Osteoblast (primary cell): ENCODE results near the gene VPS51. TPM values are rescaled to one million over a fixed set of nuclear protein-coding genes. Genes with fewer than 3 reads are reported as not detected.
"Not testable (repeated sequence)": the region's sequence is repeated elsewhere in the genome, so short reads cannot be mapped to it uniquely, and the experiment has no call there.

ENCODE experiments used
- DNase-seq: peaks from one replicate; pipeline ENCODE4 v3.0.0; 2011; ENCODE audit warnings: low spot score, mixed read lengths; ENCODE audit not compliant: insufficient read length; ENCODE audit errors: missing footprints
- H2AFZ ChIP-seq: 2 replicates; pipeline ENCODE4 v1.6.0; 2011; ENCODE audit warnings: mild to moderate bottlenecking, low read length
- H3K27ac ChIP-seq: 2 replicates; pipeline ENCODE4 v1.5.1; 2011; ENCODE audit warnings: mild to moderate bottlenecking, low read depth, low read length, moderate library complexity
- H3K27me3 ChIP-seq: 2 replicates; pipeline ENCODE4 v1.6.0; 2012; ENCODE audit warnings: mild to moderate bottlenecking, control low read depth, inconsistent platforms, low read length, moderate library complexity; ENCODE audit not compliant: insufficient read depth
- H3K36me3 ChIP-seq: 2 replicates; pipeline ENCODE4 v1.5.1; 2011; ENCODE audit warnings: mild to moderate bottlenecking, low read length, control low read depth, moderate library complexity; ENCODE audit not compliant: insufficient read depth
- H3K4me1 ChIP-seq: 2 replicates; pipeline ENCODE4 v1.5.1; 2011; ENCODE audit warnings: mild to moderate bottlenecking, low read length, control low read depth, moderate library complexity; ENCODE audit not compliant: insufficient read depth
- H3K4me2 ChIP-seq: 2 replicates; pipeline ENCODE4 v1.6.0; 2011; ENCODE audit warnings: mild to moderate bottlenecking, low read length; ENCODE audit not compliant: insufficient read depth
- H3K4me3 ChIP-seq: fragments of 200-600 bp; sonication (generic); 3 replicates; pipeline ENCODE4 v1.5.1; 2012; ENCODE audit warnings: mild to moderate bottlenecking, low read length, inconsistent platforms; ENCODE audit not compliant: insufficient read depth
- H3K79me2 ChIP-seq: 2 replicates; pipeline ENCODE4 v1.6.0; 2012; ENCODE audit warnings: mild to moderate bottlenecking, low read length, control low read depth, inconsistent platforms; ENCODE audit not compliant: insufficient read depth
- H3K9me3 ChIP-seq: 2 replicates; pipeline ENCODE4 v1.5.1; 2011; ENCODE audit warnings: low read depth, low read length, control low read depth
- H4K20me1 ChIP-seq: 2 replicates; pipeline ENCODE4 v1.6.0; 2012; ENCODE audit warnings: mild to moderate bottlenecking, low read length, control low read depth; ENCODE audit not compliant: insufficient read depth
- total RNA-seq: library from RNA; depleted of rRNA; stranded (reverse); fragments of >200 nt; gene quantifications from 2 replicates; pipeline ENCODE4 v1.2.3, GENCODE V29; 2012
- TF ChIP-seq, protein P1 (sequence below): IDR thresholded peaks from 2 replicates; pipeline ENCODE4 v1.5.1; 2011; ENCODE audit warnings: mild to moderate bottlenecking, low read depth, low read length, moderate library complexity; ENCODE audit errors: extremely low read depth

VPS51 gene
- total RNA-seq, 1 donor, result 153 TPM

DNA sequence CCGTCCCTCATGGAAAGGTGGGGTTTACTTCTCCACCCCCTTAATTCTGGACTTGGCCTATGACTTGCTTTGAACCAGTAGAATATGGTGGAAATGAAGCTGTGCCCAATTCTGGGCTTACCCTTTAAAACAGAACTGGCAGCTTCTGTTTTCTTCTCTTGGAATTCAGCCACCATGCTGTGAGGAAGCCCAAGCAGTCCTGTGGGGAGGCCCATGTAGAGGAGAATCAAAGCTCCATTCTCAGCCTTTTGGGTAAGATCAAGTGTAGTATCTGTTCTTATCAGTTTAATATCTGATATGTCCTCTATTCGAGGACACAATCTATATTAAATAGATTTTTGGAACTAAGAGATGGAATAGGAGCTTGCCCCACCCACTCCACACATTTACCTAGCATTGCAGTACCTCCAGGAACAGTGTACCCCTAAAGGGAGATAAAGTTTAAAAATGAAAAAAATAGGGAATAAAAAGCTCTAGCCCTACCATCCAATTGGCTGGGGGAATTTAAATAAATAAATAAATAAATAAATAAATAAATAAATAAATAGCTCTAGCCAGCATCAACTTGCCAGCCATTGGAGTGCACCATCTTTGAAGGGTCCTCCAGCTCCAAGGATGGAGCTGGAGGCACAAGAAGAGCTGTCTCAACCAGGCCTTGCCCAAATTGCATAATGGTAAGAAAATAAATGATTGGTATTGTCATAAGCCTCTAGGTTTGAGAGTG is 51.5 kb downstream of the VPS51 start:
- no peaks in the 10 kb centered on the region for H3K9me3 ChIP-seq
- no peaks in the 10 kb centered on the region for H3K36me3 ChIP-seq
- peaks cover 12% of the 10 kb centered on the region for H3K27me3 ChIP-seq
- H3K79me2 ChIP-seq, result no peaks in the 10 kb centered on the region
- no peak overlapping the region for H3K4me2 ChIP-seq
- TF ChIP-seq, protein P1, sequence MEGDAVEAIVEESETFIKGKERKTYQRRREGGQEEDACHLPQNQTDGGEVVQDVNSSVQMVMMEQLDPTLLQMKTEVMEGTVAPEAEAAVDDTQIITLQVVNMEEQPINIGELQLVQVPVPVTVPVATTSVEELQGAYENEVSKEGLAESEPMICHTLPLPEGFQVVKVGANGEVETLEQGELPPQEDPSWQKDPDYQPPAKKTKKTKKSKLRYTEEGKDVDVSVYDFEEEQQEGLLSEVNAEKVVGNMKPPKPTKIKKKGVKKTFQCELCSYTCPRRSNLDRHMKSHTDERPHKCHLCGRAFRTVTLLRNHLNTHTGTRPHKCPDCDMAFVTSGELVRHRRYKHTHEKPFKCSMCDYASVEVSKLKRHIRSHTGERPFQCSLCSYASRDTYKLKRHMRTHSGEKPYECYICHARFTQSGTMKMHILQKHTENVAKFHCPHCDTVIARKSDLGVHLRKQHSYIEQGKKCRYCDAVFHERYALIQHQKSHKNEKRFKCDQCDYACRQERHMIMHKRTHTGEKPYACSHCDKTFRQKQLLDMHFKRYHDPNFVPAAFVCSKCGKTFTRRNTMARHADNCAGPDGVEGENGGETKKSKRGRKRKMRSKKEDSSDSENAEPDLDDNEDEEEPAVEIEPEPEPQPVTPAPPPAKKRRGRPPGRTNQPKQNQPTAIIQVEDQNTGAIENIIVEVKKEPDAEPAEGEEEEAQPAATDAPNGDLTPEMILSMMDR, result no peak
- no peak for DNase-seq
- H4K20me1 ChIP-seq, result no peaks in the 10 kb centered on the region
- no peak overlapping the region for H3K4me3 ChIP-seq
- no peak overlapping the region for H3K27ac ChIP-seq
- H3K4me1 ChIP-seq, result peaks cover 16% of the 10 kb centered on the region
- H2AFZ ChIP-seq, result no peak overlapping the region

DNA sequence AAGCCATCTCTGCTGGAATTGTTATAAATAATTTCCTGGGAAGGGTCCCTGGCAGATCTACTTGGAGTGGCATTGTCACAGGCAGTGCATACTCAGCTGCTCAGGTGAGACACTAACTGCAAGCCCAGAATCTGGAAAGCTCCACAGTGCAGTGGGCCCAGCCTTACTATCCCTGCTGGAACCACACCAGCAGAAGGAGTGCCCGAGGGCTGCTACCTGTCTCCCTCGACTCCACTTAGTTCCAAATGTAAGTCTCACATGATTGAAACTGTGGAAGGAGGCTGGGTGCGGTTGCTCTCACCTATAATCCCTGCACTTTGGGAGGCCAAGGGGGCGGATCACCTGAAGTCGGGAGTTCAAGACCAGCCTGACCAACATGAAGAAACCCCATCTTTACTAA is 52.6 kb downstream of the VPS51 start:
- no peak overlapping the region for H3K27ac ChIP-seq
- H3K79me2 ChIP-seq, result no peaks in the 10 kb centered on the region
- no peak overlapping the region for H3K4me3 ChIP-seq
- no peak for DNase-seq
- H3K4me1 ChIP-seq, result peaks cover 21% of the 10 kb centered on the region
- no peak overlapping the region for H3K4me2 ChIP-seq
- TF ChIP-seq, protein P1, result no peak
- H3K9me3 ChIP-seq, result no peaks in the 10 kb centered on the region
- H3K36me3 ChIP-seq, result no peaks in the 10 kb centered on the region
- H4K20me1 ChIP-seq, result no peaks in the 10 kb centered on the region
- H2AFZ ChIP-seq, result no peak overlapping the region
- peaks cover 11% of the 10 kb centered on the region for H3K27me3 ChIP-seq

DNA sequence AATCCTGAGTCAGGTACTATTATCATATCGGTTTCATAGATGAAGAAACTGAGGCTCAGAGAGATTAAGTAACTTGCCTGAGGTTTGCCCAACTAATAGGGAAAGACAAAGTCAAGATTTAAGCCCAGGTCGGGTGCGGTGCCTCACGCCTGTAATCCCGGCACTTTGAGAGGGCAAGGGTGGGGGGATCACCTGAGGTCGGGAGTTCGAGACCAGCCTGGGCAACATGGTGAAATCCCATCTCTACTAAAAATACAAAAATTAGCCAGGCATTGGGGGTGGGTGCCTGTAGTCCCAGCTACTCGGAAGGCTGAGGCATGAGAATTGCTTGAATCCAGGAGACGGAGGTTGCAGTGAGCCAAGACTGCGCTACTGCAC is 54.1 kb downstream of the VPS51 start:
- not testable (repeated sequence) for H2AFZ ChIP-seq, H3K79me2 ChIP-seq, H3K27me3 ChIP-seq, H3K9me3 ChIP-seq, H4K20me1 ChIP-seq, H3K36me3 ChIP-seq, DNase-seq
- Histone ChIP-seq H3K4me1 (peaks cover 21% of the 10 kb centered on the region), H3K4me2 (peak overlapping the region; percentile 68), H3K27ac (peak overlapping the region; percentile 47), H3K4me3 (peak overlapping the region; percentile 13)

DNA sequence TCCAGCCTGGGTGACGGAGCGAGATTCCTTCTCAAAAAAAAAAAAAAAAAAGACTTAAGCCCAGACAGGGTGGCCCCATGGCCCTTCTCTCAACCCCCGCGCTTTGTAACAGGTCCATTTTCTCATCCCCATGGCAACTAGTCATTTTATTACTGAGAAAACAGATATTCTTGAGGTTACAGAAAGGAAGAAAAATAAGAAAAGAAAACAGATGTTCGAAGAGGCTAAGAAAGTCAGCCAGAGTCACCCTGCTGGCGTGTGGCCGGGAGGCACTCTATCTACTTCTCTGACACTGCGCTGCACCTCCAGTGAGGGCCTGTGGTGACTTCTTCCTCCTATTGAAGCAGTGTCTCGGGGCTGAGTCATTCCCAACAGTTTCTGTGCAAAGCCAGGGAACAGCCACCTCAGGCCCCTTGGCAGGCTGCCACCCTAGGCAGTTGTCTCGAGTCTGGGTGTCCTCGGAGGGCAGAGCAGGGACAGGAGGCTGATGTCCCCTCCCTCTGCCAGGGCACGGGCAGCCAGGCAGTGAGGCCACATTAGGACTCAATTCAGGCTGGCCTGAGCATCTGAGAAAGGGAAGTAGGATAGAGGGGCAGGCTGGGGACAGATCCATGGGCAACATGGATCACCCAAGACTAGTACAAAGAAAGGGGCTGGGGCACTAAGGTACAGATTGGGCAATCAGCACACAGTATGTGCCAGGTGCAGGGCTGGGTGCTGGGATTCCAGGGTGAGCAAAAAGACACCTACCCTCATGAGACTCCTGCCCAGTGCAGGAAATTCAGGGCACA is 54.7 kb downstream of the VPS51 start:
- Histone ChIP-seq H3K4me3 (peak overlapping the region; percentile 34), H4K20me1 (no peaks in the 10 kb centered on the region), H3K79me2 (no peaks in the 10 kb centered on the region), H3K4me2 (peak overlapping the region; percentile 68), H3K4me1 (peaks cover 21% of the 10 kb centered on the region), H3K36me3 (no peaks in the 10 kb centered on the region), H3K27ac (peak overlapping the region; percentile 47), H3K27me3 (peaks cover under 1% of the 10 kb centered on the region), H2AFZ (peak overlapping the region; percentile 60), H3K9me3 (no peaks in the 10 kb centered on the region)
- DNase-seq, result peak; percentile 87
- TF ChIP-seq, protein P1, result no peak
